Thyroid gland (tissue), 4 donors: ENCODE data around the gene CCDC78. TPM values are rescaled to one million over a fixed set of nuclear protein-coding genes. Genes with fewer than 3 reads are reported as not detected.

ENCODE experiments used
- DNase-seq, 2 donors: peaks; one replicate each; pipeline ENCODE4 v3.0.0-alpha.2; 2019
- H3K27ac ChIP-seq, 3 donors: fragments of 200-600 bp; sonication (generic); 1 replicate in 2 of 3; 2 replicates in 1 of 3; pipeline ENCODE4 v1.5.1; 2016 to 2019; ENCODE audit warnings: mild to moderate bottlenecking in 1 of 3, moderate library complexity in 1 of 3
- H3K27me3 ChIP-seq: fragments of 200-600 bp; sonication (generic); one replicate; pipeline ENCODE4 v1.5.1; 2019
- H3K36me3 ChIP-seq, 2 donors: fragments of 200-600 bp; sonication (generic); one replicate each; pipeline ENCODE4 v1.5.1; 2016 to 2019
- H3K4me1 ChIP-seq, 2 donors: fragments of 200-600 bp; sonication (generic); one replicate each; pipeline ENCODE4 v1.5.1; 2017 to 2019
- H3K4me3 ChIP-seq, 3 donors: fragments of 200-600 bp; sonication (generic); replicated peaks in 1 of 3; 1 replicate in 2 of 3; 2 replicates in 1 of 3; pipeline ENCODE4 v1.5.1; 2016; ENCODE audit warnings: mild to moderate bottlenecking in 1 of 3
- H3K9me3 ChIP-seq: fragments of 200-600 bp; sonication (generic); one replicate; pipeline ENCODE4 v1.5.1; 2017
- POLR2A ChIP-seq, 2 donors: fragments of 450-650 bp; IDR thresholded peaks; one replicate each; pipeline ENCODE4 v1.6.1; 2017; ENCODE audit warnings: antibody characterized with exemption in 2 of 2, mild to moderate bottlenecking in 2 of 2, moderate library complexity in 1 of 2
- WGBS, 2 donors: methylation state at CpG; one replicate each; pipeline ENCODE4 v1.1.5; 2017; 5-methylcytosine and 5-hydroxymethylcytosine counted together
- intact Hi-C: fragments of 100-400 bp; cut with DNase I; formaldehyde crosslinking; loops from one replicate; pipeline ENCODE4 v1.15.1; 2023
- total RNA-seq, 4 donors: library from RNA; depleted of rRNA; stranded (reverse); fragments of >200 nt; gene quantifications; one replicate each; pipeline ENCODE4 v1.2.3, GENCODE V29; 2016
- TF ChIP-seq, protein P1 (sequence below), 6 experiments: fragments of 200-600 bp in 3 of 6; fragments of 450-650 bp in 3 of 6; sonication (generic) in 3 of 6; IDR thresholded peaks; one replicate each; pipeline ENCODE4 v1.5.1; 2016 to 2019; ENCODE audit warnings: antibody characterized with exemption in 6 of 6, mild to moderate bottlenecking in 2 of 6, inconsistent platforms in 1 of 6, moderate library complexity in 1 of 6

CCDC78 gene
- total RNA-seq, 4 donors from 2014 or later: 0.27 TPM; not detected in 3

DNA sequence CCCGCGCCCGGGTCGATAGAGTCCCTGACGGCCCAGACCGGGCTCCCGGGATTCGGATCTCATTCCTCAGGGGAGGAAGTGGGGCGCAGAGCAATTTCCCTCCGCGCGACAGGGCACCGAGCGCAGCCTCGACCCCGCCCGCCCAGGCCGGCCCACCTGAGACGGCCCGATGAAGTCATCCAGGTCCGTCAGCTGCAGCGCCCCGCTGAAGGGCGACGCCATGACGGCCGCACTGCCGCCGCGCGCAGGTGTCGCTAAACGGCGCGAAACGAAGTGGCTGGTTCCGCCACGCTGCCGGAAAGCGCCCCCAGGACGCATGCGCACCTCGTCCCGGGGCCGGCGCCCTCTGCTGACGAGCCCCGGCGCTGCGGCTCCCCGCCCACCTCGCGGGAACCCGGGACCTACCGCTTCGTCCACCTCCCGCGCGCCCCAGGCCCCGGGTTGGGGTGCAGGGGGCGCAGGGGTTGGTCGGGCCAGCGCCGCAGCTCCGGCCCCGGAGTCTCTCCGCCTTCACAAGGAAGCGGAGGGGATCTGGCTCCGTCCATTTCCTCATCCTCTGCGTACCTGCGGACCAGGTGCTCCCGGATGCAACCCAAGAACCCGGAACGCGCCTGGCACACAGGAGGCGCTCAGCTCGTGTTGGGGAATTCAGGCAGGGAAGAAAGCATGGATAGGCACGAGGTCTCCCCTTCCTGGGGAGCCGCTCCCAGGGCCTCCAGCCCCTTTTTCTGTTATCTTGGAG lies 14.7 kb upstream of the CCDC78 start, which contains the start of gene CIAO3:
TSS of gene CIAO3 (minus strand) at position 234 of the 742 bp plus-strand sequence. CDS start at position 222, 12 bp downstream.
- H3K27ac ChIP-seq: peak within 1 kb of the TSS in 2 of 3 donors; percentile 36 to 54

DNA sequence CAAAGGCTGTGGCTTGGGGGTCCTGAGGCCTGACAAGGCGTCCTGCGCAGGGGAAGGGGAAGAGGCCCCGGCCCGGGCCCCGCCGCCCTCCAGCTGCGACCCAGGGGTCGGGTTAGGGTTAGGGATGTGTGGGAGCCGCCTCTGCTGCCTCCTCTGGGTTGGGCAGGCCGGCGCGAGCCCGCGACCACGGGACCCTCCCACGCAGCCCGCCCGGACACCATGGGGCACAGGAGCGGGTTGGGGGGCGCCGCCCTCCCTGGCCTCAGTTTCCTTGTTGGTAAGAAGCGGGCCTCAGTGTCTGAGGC lies 14.2 kb upstream of the CCDC78 start:
- Histone ChIP-seq H3K36me3 (peaks cover 10 to 20% of the 10 kb centered on the region in 2 donors), H3K27ac (peak overlapping the region in 2 of 3 donors; percentile 36 to 54), H3K27me3 (no peaks in the 10 kb centered on the region), H3K4me1 (peaks cover 12 to 13% of the 10 kb centered on the region in 2 donors), H3K9me3 (no peaks in the 10 kb centered on the region), H3K4me3 (peak overlapping the region; percentile 56 to 96 (median 72))
- TF ChIP-seq, protein P1, sequence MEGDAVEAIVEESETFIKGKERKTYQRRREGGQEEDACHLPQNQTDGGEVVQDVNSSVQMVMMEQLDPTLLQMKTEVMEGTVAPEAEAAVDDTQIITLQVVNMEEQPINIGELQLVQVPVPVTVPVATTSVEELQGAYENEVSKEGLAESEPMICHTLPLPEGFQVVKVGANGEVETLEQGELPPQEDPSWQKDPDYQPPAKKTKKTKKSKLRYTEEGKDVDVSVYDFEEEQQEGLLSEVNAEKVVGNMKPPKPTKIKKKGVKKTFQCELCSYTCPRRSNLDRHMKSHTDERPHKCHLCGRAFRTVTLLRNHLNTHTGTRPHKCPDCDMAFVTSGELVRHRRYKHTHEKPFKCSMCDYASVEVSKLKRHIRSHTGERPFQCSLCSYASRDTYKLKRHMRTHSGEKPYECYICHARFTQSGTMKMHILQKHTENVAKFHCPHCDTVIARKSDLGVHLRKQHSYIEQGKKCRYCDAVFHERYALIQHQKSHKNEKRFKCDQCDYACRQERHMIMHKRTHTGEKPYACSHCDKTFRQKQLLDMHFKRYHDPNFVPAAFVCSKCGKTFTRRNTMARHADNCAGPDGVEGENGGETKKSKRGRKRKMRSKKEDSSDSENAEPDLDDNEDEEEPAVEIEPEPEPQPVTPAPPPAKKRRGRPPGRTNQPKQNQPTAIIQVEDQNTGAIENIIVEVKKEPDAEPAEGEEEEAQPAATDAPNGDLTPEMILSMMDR (IDR thresholded peaks at IDR 0.05): no peak
- no peak for TF ChIP-seq POLR2A (IDR thresholded peaks at IDR 0.05)
- no peak for DNase-seq
- no CpG with 5 or more reads among the region's 22 CpGs for WGBS, 2 donors
- intact Hi-C loops: no loop called here

More for the DNA sequence above, 14.7 kb upstream of the CCDC78 start, which contains the start of gene CIAO3:
- TF ChIP-seq, protein P1 (IDR thresholded peaks at IDR 0.05): peak; percentile 68 to 99 (median 90)
- peak in 1 of 2 donors; percentile 71 for TF ChIP-seq POLR2A (IDR thresholded peaks at IDR 0.05)
- Histone ChIP-seq H3K4me3 (peak within 1 kb of the TSS; percentile 56 to 96 (median 72)), H3K4me1 (peaks cover 12 to 13% of the 10 kb centered on the region in 2 donors), H3K9me3 (no peaks in the 10 kb centered on the region), H3K27me3 (no peaks in the 10 kb centered on the region), H3K36me3 (peaks cover 5 to 15% of the 10 kb centered on the region in 2 donors)
- peak; percentile 85 for DNase-seq
- WGBS, 2 donors: 1 to 3% methylated on average over 7 to 13 of the region's 79 CpGs
- intact Hi-C loops: no loop called here

DNA sequence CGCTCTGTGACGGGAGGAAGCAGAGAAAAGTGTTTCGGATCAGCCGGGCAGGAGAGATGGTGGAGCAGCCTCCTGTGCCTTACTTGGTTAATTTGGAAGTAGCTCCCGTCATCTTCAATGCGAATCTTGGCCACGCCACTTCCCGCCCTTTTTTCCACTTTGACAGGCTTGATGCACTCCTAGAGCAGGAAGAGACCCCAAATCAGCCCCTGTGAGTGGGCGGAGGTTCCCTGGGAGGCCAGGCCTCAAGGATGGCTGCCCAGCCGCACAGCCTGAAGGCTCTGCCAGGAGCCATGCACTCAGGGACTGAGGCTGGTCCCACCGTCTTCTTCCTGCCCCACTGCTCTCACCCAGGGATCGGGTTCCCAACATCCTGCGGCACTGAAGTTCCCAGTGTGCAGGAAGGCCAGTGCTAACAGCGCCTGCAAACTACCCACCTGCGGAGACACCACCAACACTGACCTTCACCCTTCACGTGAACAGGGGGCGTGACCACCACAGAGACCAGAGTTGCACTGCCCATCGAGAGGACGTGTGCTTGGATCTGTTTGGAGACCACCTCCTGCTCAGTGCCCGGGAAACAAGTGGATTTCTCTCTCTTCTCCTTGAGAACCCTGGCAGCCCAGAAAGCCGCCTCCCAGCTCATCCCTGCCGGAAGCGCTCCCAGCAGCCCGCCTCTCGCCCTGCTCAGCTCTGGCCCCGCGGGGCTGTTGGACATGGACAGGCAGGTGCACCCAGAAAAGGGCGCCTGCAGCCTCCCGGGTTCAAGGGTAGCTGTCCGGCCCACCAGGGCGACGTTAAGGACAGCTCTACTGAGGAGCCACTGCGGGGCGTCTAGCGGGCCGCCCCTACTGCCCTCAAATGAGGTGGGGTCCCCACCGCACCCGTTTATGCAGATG lies 13.6 kb upstream of the CCDC78 start:
- Histone ChIP-seq H3K9me3 (no peaks in the 10 kb centered on the region), H3K36me3 (peaks cover 11 to 20% of the 10 kb centered on the region in 2 donors), H3K4me1 (peaks cover 12 to 13% of the 10 kb centered on the region in 2 donors), H3K27me3 (no peaks in the 10 kb centered on the region), H3K4me3 (peak overlapping the region; percentile 56 to 96 (median 72)), H3K27ac (peak overlapping the region in 1 of 3 donors; percentile 54)
- DNase-seq: no peak
- TF ChIP-seq POLR2A (IDR thresholded peaks at IDR 0.05): no peak
- TF ChIP-seq, protein P1 (IDR thresholded peaks at IDR 0.05): no peak
- WGBS, 2 donors: 55 to 87% methylated on average over 13 to 26 of the region's 38 CpGs
- intact Hi-C loops: no loop called here

DNA sequence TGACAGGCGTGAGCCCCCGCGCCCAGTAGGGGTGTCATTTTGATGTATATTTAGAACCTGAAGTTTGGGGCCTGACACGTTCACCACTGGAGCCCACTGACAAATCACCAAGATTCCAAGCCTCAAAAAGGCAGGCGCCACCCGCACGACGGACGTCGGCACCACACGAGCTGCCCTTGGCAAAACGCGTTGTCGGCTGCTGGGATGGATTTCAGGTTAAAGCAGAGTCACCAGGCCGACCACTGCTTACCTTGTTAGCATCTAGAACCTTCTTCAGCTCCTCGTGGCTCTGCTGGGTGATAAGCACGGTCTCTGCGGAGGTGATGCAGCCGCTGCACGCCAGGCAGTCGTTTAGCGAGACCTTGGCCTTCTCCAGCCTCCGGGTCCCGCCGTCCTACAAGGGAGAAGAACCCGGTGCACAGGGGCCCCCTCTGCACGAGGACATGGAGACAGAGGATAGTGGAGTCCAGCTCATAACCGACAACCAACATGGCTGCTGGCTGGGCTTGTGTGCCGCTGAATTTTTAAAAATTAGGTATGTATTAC lies 10.8 kb upstream of the CCDC78 start:
- Histone ChIP-seq H3K9me3 (no peaks in the 10 kb centered on the region), H3K36me3 (peaks cover 15 to 41% of the 10 kb centered on the region in 2 donors), H3K27me3 (no peaks in the 10 kb centered on the region), H3K27ac (no peak overlapping the region), H3K4me3 (no peak overlapping the region), H3K4me1 (peaks cover 12 to 13% of the 10 kb centered on the region in 2 donors)
- intact Hi-C loops: no loop called here
- WGBS, 2 donors: 96 to 98% methylated on average over 8 to 25 of the region's 29 CpGs
- TF ChIP-seq POLR2A (IDR thresholded peaks at IDR 0.05): no peak
- TF ChIP-seq, protein P1 (IDR thresholded peaks at IDR 0.05): no peak
- no peak for DNase-seq
